Sigmoid colon (tissue), 4 donors: ENCODE data around the gene FCHSD2.

Source experiments
- POLR2AphosphoS5 ChIP-seq, 4 donors: sonication (generic); formaldehyde crosslinking; IDR thresholded peaks; one replicate each; pipeline ENCODE4 v1.6.1; 2017; ENCODE audit warnings: antibody characterized with exemption in 4 of 4
- TF ChIP-seq, protein P1 (sequence below), 4 experiments: fragments of 450-650 bp in 3 of 4; fragments of 200-600 bp in 1 of 4; IDR thresholded peaks; one replicate each; pipeline ENCODE4 v1.5.1; 2016 to 2019; ENCODE audit warnings: antibody characterized with exemption in 4 of 4, mild to moderate bottlenecking in 3 of 4, moderate library complexity in 2 of 4

GRCh38 chr11:73003088-73003487, 139.0 kb downstream of the FCHSD2 start:
- TF ChIP-seq POLR2AphosphoS5 (IDR thresholded peaks at IDR 0.05), result no peak
- TF ChIP-seq, protein P1, sequence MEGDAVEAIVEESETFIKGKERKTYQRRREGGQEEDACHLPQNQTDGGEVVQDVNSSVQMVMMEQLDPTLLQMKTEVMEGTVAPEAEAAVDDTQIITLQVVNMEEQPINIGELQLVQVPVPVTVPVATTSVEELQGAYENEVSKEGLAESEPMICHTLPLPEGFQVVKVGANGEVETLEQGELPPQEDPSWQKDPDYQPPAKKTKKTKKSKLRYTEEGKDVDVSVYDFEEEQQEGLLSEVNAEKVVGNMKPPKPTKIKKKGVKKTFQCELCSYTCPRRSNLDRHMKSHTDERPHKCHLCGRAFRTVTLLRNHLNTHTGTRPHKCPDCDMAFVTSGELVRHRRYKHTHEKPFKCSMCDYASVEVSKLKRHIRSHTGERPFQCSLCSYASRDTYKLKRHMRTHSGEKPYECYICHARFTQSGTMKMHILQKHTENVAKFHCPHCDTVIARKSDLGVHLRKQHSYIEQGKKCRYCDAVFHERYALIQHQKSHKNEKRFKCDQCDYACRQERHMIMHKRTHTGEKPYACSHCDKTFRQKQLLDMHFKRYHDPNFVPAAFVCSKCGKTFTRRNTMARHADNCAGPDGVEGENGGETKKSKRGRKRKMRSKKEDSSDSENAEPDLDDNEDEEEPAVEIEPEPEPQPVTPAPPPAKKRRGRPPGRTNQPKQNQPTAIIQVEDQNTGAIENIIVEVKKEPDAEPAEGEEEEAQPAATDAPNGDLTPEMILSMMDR (IDR thresholded peaks at IDR 0.05), result no peak
